Stimulated activated CD8-positive, alpha-beta memory T cell treated with anti-CD3 and anti-CD28 coated beads, Interleukin-4, amount 100 ng/mL, for 4 hours (primary cell): ENCODE data around the gene STX1A.
"Not testable (repeated sequence)": the region's sequence is repeated elsewhere in the genome, so short reads cannot be mapped to it uniquely, and the experiment has no call there.

Experiments
- DNase-seq, 2 donors: peaks; one replicate each; pipeline ENCODE4 v3.0.0-alpha.2; 2020; ENCODE audit warnings: low read depth in 2 of 2, low spot score in 1 of 2

Gene STX1A

DNA sequence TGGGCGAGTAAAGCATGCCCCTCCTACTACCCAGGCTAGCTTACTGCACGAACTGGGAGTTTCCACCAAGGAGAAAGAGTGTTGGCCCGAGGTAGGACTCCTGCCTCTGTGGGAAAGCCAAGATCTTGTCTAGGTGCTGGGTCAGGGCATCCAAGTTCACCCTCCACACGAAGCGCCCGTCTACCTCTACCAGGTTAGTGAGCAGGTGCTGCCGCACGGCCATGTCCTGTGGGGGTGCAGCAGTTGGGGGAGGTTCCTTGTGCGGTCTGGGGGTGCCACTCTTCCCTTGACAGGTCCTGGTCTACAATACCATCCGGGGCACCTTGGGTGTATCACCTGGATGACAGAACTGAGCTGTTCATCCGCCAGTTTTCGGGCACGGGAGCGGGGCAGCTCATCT, 17.4 kb upstream of the STX1A start:
- no peak for DNase-seq

DNA sequence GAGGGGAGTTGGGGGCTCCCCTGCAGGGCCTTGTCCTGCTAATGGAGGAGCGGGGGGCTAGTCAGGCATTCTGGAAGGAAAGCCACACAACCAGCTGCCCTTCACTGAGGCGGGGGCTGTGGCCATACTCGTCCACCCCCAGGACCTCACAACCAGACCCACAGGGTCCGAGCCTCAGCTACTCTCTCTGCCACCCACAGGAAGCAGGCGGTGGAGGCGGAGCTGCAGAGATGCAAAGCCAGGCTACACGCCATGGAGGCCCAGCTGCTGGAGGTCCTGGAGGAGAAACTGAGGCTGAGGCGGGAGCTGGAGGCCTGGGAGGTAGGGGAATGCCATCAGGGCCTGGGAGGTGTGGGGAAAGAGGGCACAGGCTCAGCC, 16.0 kb upstream of the STX1A start:
- no peak for DNase-seq

GRCh38 chr7:73734619-73735527, 15.4 kb upstream of the STX1A start:
- DNase-seq = peak; percentile 60 to 70

DNA sequence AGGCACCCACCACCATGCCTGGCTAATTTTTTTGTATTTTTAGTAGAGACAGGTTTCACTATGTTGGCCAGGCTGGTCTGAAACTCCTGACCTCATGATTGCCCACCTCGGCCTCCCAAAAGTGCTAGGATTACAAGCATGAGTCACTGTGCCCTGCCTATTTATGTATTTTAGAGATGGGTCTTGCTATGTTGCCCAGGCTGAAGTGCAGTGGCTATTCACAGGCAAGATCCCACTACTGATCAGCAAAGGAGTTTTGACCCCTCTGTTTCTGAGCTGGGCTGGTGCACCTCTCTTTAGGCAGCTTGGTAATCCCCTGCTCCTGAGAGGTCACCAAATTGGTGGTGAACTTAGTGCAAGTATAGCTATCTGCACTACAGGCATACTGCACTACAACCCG, 12.9 kb upstream of the STX1A start:
- no peak for DNase-seq

- DNase-seq = no peak
These were observed 11.0 kb upstream of the STX1A start for GRCh38 chr7:73730485-73730884.

DNA sequence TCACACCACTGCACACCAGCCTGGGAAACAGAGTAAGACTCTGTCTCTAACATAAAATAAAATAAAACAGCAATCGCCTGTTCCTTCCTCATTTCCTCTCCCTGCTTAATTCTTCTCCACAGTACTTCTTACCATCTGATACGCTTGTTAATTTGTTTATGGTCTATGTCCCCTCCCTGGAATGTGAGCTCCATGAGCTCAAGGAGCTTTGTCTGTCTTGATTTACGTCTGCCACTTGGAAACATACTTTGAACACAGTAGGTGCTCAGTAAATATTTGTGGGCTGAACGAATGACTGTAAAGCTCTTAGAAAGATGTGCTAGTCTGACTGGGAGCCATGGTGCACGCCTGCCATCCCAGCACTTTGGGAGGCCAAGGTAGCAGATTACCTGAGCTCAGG, 9.1 kb upstream of the STX1A start:
- no peak for DNase-seq

GRCh38 chr7:73727952-73728351, 8.5 kb upstream of the STX1A start:
- DNase-seq = no peak

DNA sequence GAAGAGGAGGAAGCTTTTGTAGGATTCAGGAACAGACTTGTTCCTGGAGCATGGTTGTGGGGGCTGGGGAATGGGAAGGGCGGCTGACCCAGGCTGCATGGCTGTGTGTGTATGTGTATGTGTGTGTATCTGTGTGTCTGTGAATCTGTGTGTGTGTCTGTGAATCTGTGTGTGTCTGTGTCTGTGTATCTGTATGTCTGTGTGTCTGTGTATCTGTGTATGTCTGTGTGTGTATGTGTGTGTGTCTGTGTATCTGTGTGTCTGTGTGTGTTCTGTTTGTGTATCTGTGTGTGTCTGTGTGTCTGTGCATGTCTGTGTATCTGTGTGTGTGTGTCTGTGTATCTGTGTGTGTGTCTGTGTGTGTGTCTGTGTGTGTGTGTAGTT, 6.6 kb upstream of the STX1A start:
- no peak for DNase-seq

DNA sequence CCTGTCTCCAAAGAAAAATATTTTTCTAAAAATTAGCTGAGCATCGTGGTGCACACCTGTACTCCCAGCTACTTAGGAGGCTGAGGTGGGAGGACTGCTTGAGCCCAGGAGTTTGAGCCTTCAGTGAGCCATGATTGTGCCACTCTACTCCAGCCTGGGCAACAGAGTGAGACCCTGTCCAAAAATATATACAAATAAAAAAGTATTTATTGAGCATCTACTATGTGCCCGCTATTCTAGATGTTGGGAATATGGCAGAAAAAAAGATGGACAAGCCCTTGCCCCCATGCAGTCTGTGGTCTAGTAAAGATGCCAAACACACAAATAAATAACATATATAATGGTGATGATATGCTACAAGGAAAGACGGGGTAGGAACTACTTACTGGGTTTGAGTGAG, 4.3 kb upstream of the STX1A start:
- no peak for DNase-seq

DNA sequence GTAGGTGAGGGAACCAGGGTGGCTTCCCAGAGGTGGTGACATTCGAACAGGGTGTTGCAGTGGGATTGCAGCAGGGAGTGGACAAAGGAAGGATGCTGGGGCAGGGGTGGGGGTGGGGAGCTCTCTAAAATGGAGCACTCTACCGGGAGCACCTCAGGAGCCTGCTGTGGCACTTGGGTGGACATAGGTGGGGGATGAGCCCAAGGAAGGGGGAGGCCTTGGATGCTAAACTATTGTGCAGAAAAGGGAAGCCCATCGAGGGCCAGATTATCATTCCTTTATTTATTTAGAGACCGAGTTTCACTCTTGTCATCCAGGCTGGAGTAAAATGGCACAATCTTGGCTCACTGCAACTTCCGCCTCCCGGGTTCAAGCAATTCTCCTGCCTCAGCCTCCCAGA, 3.3 kb upstream of the STX1A start:
- DNase-seq = no peak

GRCh38 chr7:73722182-73722581, 2.7 kb upstream of the STX1A start:
- not testable (repeated sequence) for DNase-seq

DNA sequence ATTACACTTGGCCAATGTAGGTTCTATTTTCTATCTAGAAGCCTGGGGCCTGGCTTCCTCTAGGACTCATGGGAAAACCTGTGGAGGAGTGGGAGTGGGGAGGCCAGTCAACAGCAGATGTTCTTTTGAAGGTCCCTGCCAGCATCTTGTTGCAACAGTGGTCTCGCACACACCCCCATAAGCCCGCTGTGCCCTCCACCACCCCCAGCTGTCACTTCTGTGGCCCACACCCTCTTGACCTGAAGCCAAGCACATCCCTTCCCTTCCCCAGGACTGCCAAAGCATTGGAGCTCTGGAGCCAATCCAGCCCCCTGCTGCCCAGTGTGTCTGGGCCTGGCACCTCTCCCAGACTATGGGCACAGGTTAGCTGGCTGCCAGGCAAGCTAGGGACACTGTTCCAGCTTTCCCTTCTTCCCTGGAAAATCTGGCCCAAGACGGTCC, 1.9 kb upstream of the STX1A start:
- no peak for DNase-seq

GRCh38 chr7:73720443-73720842, 974 bp upstream of the STX1A start:
- not testable (repeated sequence) for DNase-seq

DNA sequence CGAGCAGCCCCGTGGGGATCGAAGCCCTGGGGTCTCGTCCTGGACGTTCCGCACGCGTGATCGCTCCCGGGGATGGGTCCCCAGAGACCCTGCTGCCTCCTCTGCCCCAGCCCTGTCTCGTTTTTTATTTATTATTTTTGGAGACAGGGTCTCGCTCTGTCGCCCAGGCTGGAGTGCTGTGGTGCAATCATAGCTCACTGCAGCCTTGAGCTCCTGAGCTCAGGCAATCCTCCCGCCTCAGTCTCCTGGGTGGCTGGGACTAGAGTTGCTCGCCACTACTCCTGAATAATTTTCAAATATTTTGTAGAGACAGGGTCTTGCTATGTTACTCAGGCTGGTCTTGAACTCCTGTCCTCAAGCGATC, 319 bp upstream of the STX1A start:
- DNase-seq = no peak

DNA sequence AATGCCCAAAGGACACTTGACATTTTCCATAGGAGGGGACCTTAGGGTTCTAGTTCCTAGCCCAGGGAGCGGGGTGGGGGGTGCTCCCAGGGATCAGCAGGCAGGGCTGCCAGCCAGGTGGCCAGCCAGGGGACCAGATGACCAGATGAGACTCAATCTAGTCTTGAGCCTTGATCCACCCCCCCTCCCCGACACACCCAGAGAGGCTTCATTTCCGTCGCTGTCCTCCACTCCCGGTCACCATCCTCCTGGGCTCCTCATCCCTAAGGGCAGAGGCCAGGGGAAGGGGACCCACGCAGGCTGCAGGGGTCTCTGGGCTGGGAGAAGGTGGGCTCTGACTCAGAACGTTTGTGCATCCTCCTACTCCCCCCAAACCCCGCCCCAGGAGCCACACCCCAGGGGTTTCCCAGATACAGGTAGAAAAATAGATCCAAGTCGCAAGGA, 1.0 kb downstream of the STX1A start:
- DNase-seq = no peak

GRCh38 chr7:73717991-73718405, 1.5 kb downstream of the STX1A start:
- peak; percentile 55 to 65 for DNase-seq

DNA sequence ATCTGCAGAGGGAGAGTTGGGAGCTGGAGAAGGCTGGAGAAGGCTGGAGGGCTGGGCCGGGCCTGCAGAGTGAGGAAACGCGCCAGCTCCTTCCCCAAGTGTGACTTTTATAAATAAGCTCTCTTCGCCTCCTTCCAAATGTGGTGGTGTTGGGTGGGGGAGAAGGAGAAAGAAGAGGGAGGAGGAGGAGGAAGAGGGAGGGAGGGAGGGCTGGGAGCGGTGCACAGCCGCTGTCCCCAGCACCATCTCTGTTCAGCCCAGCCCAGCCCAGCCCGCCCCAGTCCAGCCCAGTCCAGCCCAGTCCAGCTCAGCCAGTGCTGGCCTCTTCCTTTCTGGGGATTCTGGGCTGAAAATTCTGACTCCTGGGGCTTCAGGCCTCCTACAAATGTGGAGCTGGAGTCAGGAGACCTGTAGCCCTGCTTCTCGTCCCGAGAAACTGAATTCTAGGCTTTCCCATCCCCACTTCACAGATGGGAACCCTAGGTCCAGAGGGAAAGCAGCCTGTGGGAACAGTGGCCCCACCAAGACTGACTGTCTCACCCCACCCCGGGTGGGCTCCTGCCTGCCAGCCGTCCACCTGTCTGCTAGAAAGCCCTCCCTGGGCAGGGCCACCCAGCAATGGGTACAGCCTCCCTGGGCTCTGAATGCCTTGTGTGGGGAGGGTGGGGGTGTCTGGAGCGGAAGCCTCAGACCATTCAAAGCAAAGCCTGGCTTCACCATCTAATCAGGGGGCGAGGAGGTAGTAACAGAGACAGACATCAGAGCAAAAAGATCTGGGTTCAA, 2.3 kb downstream of the STX1A start:
- DNase-seq = no peak

DNA sequence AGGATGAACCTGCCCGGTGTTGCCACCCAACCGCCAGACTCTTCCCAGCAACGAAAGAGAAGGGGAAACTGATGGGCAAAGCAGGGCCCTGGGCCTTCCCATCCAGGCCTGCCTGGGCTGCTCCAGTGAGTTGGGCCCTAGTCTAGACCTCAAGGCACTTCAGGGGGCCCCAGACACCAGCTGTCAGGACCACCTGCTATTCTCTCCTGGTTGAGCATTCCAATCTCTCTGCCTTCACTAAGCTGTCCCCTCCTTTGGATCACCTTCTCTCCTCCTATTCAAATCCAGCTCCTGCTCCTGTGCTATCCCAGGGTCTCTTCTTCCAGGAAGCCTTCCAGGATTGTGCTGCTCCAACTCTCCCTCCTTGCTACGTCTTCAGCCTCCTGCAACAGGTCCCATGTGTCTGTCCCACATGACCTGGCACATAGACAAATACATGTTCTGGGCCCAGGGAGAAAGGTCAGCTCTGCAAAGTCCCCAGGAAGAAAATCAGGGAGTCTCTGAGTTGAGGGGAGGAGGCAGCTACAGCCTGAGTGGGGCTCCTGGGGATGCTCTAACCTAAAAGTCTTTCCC, 3.1 kb downstream of the STX1A start:
- no peak for DNase-seq

DNA sequence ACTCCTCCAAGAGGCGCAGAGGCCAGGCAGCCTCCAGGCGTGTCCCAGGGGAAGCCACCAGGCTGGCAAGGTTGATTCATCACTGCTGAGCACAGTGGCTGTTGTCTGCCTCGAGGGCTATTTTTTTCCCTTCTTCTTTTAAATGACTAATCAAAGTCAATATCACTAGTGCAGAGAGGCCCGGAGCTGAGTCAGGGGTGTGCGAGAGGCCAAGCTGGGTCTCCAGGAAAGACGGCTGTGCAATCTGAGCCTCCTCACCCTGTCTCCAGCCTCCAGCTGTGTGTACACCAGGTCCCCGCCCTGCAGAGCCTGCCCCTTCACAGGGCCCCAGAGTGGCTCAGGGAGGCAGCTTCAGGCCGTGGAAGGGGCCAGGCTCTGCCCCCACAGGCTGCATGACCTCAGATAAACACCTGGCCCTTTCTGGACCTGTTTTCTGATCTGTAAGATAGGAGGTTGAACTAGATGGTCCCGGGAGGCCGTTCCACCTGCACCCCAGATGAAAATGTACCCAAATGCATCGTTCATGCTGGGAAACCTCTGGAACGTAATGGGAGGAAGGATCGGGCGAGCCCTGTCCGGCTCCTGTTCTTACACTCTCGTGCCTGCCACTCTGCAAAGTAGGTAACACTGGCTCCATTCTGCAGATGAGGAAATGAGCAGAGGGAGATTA, 3.7 kb downstream of the STX1A start:
- DNase-seq = no peak

GRCh38 chr7:73713319-73713718, 6.2 kb downstream of the STX1A start:
- not testable (repeated sequence) for DNase-seq

GRCh38 chr7:73712773-73713172, 6.7 kb downstream of the STX1A start:
- DNase-seq = no peak
